ENCODE results near the gene SLC7A11. TPM values are rescaled to one million over a fixed set of nuclear protein-coding genes. Genes with fewer than 3 reads are reported as not detected.
A peak's percentile ranks its signal among the peaks of the same experiment; 100 is the strongest.

The SLC7A11 gene
- total RNA-seq, 1 experiment from 2014 or later, result 10.1 TPM

DNA sequence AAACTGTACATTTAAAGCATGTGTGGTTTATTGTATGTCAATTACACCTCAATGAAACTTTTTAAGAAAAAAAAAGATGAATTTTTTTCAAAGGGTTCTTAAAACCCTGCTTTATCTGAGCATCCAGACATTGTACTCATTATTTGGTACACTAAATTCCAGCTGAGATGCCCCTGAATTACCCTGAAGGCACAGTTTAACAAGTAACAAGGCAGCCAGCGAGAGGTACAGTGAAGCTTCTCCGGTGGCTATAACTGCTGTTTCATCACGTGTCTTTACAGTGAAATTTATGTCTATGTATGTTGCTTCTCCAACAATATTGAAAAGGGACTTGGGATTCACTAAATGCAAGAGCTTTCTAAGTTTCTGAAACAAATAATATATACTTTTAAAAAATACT, 15.8 kb downstream of the SLC7A11 start (continued):
- TF ChIP-seq TEAD4 (CRISPR knock-in tag; IDR thresholded peaks at IDR 0.05) (no peak), NFYB (CRISPR knock-in tag; conservative IDR thresholded peaks at IDR 0.05; ENCODE audit: low read depth) (no peak), ZBTB21 (CRISPR knock-in tag; IDR thresholded peaks at IDR 0.05; ENCODE audit: borderline replicate concordance) (no peak), ZNF263 (CRISPR knock-in tag; IDR thresholded peaks at IDR 0.05; ENCODE audit: low read depth) (no peak)
- TF ChIP-seq, protein P1, sequence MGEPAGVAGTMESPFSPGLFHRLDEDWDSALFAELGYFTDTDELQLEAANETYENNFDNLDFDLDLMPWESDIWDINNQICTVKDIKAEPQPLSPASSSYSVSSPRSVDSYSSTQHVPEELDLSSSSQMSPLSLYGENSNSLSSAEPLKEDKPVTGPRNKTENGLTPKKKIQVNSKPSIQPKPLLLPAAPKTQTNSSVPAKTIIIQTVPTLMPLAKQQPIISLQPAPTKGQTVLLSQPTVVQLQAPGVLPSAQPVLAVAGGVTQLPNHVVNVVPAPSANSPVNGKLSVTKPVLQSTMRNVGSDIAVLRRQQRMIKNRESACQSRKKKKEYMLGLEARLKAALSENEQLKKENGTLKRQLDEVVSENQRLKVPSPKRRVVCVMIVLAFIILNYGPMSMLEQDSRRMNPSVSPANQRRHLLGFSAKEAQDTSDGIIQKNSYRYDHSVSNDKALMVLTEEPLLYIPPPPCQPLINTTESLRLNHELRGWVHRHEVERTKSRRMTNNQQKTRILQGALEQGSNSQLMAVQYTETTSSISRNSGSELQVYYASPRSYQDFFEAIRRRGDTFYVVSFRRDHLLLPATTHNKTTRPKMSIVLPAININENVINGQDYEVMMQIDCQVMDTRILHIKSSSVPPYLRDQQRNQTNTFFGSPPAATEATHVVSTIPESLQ (CRISPR knock-in tag; IDR thresholded peaks at IDR 0.05), result no peak
- TF ChIP-seq, protein P2, sequence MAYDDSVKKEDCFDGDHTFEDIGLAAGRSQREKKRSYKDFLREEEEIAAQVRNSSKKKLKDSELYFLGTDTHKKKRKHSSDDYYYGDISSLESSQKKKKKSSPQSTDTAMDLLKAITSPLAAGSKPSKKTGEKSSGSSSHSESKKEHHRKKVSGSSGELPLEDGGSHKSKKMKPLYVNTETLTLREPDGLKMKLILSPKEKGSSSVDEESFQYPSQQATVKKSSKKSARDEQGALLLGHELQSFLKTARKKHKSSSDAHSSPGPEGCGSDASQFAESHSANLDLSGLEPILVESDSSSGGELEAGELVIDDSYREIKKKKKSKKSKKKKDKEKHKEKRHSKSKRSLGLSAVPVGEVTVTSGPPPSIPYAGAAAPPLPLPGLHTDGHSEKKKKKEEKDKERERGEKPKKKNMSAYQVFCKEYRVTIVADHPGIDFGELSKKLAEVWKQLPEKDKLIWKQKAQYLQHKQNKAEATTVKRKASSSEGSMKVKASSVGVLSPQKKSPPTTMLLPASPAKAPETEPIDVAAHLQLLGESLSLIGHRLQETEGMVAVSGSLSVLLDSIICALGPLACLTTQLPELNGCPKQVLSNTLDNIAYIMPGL (CRISPR knock-in tag; IDR thresholded peaks at IDR 0.05), result no peak

GRCh38 chr4:138225477-138225876, 16.7 kb downstream of the SLC7A11 start:
- Mint-ChIP-seq H3K27me3 (ENCODE audit: low read depth) (no peaks in the 10 kb centered on the region), H3K4me1 (peaks cover 71% of the 10 kb centered on the region), H3K4me3 (peak overlapping the region; percentile 6; the same call in 1 of the 2 replicates), H3K27ac (peak overlapping the region; percentile 51), H3K36me3 (no peaks in the 10 kb centered on the region), H3K9me3 (no peaks in the 10 kb centered on the region)
- DNase-seq (ENCODE audit: low spot score) (no peak), ATAC-seq (no peak)
- POLR2A ChIA-PET, result no interaction called here
- CTCF ChIA-PET, result no interaction called here
- TF ChIP-seq ELF4 (CRISPR knock-in tag; IDR thresholded peaks at IDR 0.05; ENCODE audit: low read depth) (no peak), ZBTB21 (CRISPR knock-in tag; IDR thresholded peaks at IDR 0.05; ENCODE audit: borderline replicate concordance) (no peak), GABPB1 (CRISPR knock-in tag; IDR thresholded peaks at IDR 0.05) (no peak), CBFB (CRISPR knock-in tag; IDR thresholded peaks at IDR 0.05; ENCODE audit: low read depth) (no peak), TEAD1 (CRISPR knock-in tag; IDR thresholded peaks at IDR 0.05) (no peak), TCF7 (CRISPR knock-in tag; IDR thresholded peaks at IDR 0.05; ENCODE audit: low read depth) (no peak), GTF2I (CRISPR knock-in tag; conservative IDR thresholded peaks at IDR 0.05) (no peak)
- TF ChIP-seq, protein P3, sequence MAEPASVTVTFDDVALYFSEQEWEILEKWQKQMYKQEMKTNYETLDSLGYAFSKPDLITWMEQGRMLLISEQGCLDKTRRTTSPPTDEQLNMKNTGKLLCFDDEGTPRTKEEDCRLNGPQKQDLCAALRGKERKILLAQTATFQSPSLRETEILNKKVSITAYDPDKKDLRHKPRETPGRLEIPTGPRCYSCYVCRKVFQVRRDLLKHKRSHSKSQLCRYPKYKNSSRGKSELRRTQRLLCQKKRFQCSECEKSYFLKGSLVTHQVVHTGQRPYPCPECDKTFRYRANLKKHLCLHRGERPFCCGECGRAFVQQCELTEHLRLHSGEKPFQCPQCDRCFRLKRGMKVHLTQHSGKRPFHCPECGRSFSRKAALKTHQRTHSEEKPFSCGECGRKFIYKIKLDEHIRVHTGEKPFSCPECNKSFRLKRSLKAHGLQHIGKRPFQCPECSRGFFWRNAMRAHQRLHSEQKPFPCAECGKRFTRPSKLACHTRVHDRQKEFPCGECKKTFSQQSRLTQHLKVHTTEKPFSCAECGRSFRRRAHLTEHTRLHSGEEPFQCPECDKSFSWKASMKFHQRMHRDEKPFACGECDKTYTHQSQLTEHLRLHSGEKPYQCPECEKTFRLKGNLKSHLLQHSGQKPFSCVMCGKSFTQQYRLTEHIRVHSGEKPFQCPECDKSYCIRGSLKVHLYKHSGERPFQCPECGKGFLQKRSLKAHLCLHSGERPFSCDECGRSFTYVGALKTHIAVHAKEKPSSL (CRISPR knock-in tag; conservative IDR thresholded peaks at IDR 0.05), result no peak

- H3K4me1 Mint-ChIP-seq, result peaks cover 68% of the 10 kb centered on the region
- ChIA-PET CTCF (no interaction called here), POLR2A (interaction anchor here (0.7 kb wide), 1 partner anchor 18 kb away, joined by 3 read pairs; the partner anchor contains the start of gene SLC7A11)
- ATAC-seq (no peak), DNase-seq (ENCODE audit: low spot score) (no peak)
- H3K4me3 Mint-ChIP-seq, result no peak overlapping the region
- no peaks in the 10 kb centered on the region for H3K9me3 Mint-ChIP-seq
- no peaks in the 10 kb centered on the region for H3K27me3 Mint-ChIP-seq (ENCODE audit: low read depth)
- no peak overlapping the region for H3K27ac Mint-ChIP-seq
- no peaks in the 10 kb centered on the region for H3K36me3 Mint-ChIP-seq
- TF ChIP-seq SMAD4 (CRISPR knock-in tag; IDR thresholded peaks at IDR 0.05), result no peak
- TF ChIP-seq TEAD4 (CRISPR knock-in tag; IDR thresholded peaks at IDR 0.05), result no peak
- no peak for TF ChIP-seq PRDM15 (CRISPR knock-in tag; IDR thresholded peaks at IDR 0.05)
- TF ChIP-seq ZNF396 (CRISPR knock-in tag; IDR thresholded peaks at IDR 0.05; ENCODE audit: borderline replicate concordance), result no peak
- no peak for TF ChIP-seq ZNF232 (CRISPR knock-in tag; IDR thresholded peaks at IDR 0.05)
- TF ChIP-seq USF1 (CRISPR knock-in tag; IDR thresholded peaks at IDR 0.05), result no peak
- no peak for TF ChIP-seq ZNF263 (CRISPR knock-in tag; IDR thresholded peaks at IDR 0.05; ENCODE audit: low read depth)
- TF ChIP-seq, protein P2 (CRISPR knock-in tag; IDR thresholded peaks at IDR 0.05), result no peak
- TF ChIP-seq TCF7 (CRISPR knock-in tag; IDR thresholded peaks at IDR 0.05; ENCODE audit: low read depth), result no peak
- TF ChIP-seq, protein P3 (CRISPR knock-in tag; conservative IDR thresholded peaks at IDR 0.05), result no peak
Observed at GRCh38 chr4:138224614-138225013, 17.5 kb downstream of the SLC7A11 start.

Measured in WTC11 (cell line).